HG03159 (cell line): ENCODE measurements around the gene ARSJ.

Experiments used
- ATAC-seq: cut with Tn5 transposase; IDR thresholded peaks from one replicate; pipeline ENCODE4 v1.9.1; 2021; ENCODE audit warnings: mild to moderate bottlenecking, moderate library complexity; ENCODE audit not compliant: unreplicated experiment

Gene ARSJ

DNA sequence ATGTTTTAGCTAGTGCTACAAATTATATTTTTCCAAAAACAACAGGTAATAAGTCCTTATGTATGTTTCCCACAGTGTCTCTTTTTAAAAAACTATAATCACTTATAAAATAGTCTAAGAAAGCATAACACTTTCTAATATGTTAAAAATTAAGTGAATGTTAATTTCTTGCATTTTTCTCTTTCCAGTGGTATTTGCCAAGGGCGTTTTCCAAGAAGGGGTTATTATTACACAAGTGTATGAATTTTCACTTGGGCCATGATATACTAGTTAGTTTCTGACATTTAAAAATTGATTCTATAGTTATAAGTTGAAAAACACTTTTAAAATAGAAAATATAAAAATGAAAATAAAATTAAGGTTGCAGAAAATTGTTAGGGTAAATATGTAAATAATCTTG lies 74.6 kb downstream of the ARSJ start:
- ATAC-seq = no peak

DNA sequence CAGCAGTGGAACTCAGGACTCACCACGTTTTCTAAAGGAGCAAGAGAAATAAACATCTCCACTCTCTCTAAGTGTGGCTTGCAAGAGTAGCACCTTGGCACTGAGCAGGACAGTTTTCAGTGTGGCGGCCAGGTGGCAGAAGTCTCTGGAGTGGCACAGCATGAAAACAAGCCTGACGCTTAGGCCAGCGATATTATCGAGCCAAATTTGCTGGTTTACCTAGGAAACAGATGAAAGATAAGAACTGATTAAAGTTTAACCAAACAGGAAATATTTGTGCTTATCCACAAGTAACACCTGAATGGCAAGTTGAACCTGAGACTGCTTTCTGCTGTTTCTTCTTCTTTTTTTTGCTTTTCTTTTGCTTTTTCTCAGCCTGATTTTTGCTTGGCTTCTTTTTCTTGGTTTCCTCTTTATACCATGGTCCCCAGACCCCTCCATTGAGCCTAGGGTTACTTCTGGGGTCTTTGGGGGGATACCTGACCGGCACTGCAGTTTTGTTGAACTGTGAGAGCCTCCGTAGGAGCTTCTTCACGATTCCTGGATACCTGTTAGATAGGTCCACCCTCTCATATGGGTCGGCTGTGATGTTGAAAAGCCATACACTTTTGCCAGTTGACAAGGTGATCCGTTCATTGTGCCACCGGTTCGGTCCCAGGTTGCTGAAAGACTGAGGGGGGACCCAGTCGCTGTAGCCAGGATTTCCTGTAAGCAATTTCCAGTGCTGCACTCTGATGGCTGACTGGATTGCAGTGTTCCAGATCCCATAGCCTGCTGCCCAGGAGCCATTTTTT lies 77.3 kb downstream of the ARSJ start:
- peak; percentile 50 for ATAC-seq

DNA sequence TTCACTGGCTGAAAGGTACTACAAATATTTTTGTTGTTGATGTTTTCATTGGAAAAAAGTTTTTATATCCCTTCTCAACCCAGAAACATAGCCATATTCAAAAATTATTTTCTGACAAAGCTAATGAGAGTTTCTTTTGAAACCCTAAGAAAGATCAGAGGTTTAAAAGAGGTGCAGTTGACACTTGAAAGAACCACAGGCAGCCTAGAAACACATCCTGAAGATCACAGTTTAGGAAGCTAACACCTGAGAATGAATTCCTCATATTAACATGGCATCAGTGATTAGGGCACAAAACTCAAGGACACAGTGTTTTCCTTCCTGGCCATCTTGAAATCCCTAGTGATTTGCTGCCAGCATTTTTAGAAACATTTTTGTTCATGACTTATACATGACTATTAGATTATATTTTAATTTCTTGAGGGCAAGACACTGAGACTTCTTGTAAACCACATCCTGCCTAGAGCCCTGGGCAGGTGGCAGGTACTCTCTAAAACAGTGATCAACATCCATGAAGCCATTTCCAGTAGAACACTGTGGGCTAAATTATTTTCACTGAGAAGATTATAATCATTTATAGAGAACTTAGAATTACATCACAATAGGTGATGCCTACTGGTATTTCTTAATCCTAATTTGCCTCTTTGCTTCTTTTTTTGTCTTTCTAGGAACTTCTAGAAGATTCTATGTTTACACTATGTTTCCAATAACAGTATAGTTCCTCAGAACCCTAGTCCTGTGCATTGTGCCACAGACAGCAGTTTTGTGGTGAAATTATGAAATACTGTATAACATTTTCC lies 80.0 kb downstream of the ARSJ start:
- peak; percentile 93 for ATAC-seq

- ATAC-seq = no peak
Observed at GRCh38 chr4:113893546-113893945, 85.9 kb downstream of the ARSJ start.

- no peak for ATAC-seq
Observed at GRCh38 chr4:113888006-113888405, 91.4 kb downstream of the ARSJ start.

- no peak for ATAC-seq
Observed at GRCh38 chr4:113885291-113885690, 94.2 kb downstream of the ARSJ start.

GRCh38 chr4:113884655-113885054 lies 94.8 kb downstream of the ARSJ start:
- ATAC-seq = no peak

DNA sequence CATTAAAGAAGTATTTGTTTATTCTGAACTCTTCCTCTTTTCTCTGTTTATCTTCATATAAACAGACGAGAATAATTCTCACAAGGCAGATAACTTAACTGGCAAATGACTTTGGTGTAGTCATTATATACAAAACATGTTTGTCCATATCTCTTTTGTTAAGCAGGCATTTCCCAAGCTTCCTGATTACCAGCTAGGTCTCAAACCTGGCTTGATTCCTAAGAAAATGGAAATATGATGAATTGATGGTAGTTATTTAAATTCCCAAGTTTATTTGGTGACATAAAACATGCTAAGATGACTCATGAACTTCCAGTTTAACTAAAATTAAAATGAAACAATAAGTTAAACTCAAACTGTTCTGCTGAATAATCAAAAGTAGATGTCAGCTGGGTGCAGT lies 96.8 kb downstream of the ARSJ start:
- ATAC-seq = no peak

GRCh38 chr4:113881256-113881655 lies 98.2 kb downstream of the ARSJ start:
- ATAC-seq = no peak

DNA sequence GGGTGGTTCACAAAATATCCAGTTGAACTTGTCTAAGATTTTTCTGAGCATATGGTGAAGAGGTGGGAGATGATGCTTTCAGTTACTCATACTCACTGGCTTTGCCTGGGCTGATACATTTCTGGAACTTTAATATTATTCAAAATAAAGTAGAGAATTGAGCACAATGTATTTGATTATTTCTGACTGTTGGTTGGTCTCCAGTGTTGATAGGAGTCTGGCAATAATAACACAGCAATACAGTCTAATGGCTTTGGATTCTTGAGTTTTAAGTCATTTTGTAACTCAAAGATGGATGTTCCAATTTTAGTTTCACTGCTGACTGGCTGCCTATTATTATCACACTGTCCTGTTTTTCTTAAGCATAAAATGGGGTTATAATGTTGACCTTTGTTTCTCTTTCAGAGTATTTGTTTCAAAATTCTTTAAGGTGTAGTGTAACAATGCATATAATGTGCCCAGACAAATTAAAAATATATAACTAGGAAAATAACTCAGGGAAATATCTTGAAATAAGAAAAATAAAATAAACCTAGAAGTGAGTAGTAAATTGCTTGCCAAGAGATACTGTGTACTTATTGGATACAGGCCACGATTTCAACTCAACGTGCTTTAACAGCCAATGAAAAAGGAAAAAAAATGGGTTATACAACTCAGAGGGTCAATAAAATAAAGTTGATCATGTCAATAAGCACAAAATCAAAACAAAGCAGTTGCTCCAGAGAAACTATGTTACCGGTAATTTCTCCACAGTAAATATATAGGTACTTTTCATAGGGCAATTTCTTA lies 99.0 kb downstream of the ARSJ start:
- no peak for ATAC-seq

DNA sequence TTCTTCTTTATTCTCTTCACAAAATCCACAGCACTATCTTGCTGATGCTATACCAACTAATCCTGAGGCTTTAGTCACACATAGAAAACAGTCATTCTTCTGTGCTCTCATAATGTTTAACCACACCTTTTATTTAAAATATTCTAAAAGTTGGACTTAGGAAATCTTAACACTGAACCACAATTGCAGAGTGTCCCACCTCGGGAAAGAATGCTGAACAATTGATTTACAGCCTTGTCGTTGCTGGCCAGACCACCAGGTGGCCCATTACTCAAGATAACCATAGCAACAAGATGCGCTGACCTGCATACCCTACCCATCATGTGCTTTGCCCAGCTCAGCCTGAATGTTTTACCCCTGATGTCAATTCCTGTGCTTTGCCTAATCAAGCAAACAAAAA lies 100.8 kb downstream of the ARSJ start:
- no peak for ATAC-seq

- no peak for ATAC-seq
Observed at GRCh38 chr4:113874480-113874879, 105.0 kb downstream of the ARSJ start.

DNA sequence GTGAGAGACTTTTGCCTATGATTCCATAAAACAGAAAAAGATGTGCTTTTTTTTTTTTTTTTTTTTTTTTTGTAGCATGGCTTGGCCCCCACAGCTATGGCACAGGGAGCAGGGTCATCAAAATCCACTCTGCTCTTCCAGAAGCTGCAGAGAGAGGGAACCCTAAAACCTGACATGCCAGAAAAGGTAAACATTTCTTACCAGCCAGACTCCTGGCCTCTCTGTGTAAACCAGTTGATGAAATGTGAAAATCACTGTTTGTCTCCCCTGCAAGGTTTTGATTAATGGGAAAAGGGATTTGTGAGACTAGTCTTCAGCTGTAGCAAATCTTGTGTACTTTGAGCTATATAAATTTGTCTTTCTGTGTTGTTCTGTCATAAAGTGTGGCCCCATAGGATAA lies 105.9 kb downstream of the ARSJ start:
- no peak for ATAC-seq

DNA sequence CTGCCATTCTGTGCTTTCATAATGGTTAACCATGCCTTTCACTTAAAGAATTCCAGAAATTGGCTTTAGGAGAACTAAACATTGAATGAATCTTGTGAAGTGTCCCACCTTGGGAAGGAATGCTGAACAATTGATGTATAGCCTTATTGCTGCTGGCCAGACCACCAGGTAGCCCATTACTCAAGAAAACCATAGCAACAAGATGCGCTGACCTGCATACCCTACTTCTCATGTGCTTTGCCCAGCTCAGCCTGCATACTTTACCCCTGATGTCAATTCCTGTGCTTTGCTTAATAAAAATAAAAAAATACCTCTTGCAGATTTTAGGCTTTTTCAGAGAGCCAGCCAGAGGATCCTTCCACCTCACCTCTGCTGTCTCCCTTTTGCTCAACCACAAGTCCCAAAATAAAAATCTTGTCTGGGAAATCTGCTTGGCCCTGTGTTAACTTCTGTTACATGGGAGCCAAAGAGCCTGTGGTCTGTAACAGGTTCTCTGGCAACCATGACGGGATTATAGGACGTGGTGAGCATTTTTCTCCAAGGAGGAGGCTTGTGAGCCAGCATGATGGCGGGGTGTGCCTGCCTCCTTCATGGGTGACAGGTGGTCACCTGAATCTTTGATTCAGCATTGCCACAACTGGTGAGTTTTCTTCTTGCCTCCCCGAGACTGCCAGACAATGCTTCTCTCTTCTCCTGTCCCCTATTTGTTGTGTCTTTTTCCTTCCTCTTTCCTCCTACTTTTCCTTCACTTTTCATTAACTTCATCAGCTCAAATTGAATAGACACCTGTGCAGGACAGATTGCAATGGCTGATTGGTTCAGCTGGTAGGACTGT lies 106.8 kb downstream of the ARSJ start:
- no peak for ATAC-seq

DNA sequence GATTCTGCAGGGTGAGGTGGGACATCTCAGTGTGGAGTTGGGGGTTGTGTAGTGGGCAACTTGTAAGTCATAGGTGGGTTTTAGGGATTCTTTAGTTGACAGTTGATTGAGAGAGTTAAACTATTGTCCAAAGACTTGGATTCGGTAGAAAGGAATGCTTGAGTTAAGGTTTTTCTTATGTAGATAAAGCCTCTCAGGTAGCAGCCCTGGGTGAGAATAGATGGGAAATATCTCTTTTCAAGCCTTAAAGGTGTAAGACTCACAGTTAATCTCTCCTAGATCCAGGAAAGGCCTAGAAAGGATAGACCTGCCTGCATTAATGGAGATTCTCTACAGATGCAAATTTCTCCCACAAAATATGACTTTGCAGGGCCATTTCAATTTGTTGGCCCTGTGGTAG lies 108.4 kb downstream of the ARSJ start:
- ATAC-seq = no peak

GRCh38 chr4:113869743-113870375 lies 109.6 kb downstream of the ARSJ start:
- peak; percentile 94 for ATAC-seq

DNA sequence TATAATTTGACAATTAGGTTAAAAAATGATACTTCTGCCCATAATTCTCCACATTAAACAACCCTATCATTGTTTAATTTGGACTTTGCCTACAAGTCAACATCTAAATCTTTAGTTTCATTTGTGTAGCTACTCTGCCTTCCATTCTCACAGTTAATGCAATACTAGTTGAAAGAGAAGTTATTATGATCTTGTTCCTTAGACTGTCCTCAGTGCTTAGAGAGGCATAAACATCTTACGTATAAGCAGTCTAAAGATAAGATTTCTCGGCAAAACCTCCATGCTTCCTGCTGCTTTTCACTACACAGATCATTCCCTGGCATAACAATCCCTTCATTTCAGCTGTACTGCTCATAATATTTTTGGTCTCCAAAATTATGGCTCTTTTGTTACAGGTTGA lies 112.8 kb downstream of the ARSJ start:
- no peak for ATAC-seq

- ATAC-seq = no peak
Observed at GRCh38 chr4:113858924-113859323, 120.5 kb downstream of the ARSJ start.

GRCh38 chr4:113851816-113852215 lies 127.6 kb downstream of the ARSJ start:
- ATAC-seq = no peak
